ENCODE measurements around the gene PIK3R1. TPM values are rescaled to one million over a fixed set of nuclear protein-coding genes. Genes with fewer than 3 reads are reported as not detected.

The PIK3R1 gene
- total RNA-seq, 4 donors from 2014 or later = 132 to 408 (median 221) TPM

GRCh38 chr5:68227532-68228160 lies 12.1 kb downstream of the PIK3R1 start:
- no peak for TF ChIP-seq CTCF (IDR thresholded peaks at IDR 0.05; ENCODE audit: low read depth)

GRCh38 chr5:68229416-68229815 lies 13.9 kb downstream of the PIK3R1 start:
- no peak for TF ChIP-seq CTCF (IDR thresholded peaks at IDR 0.05; ENCODE audit: low read depth)

- TF ChIP-seq CTCF (IDR thresholded peaks at IDR 0.05; ENCODE audit: low read depth) = no peak
Measured at GRCh38 chr5:68230285-68230684, 14.7 kb downstream of the PIK3R1 start.

GRCh38 chr5:68231414-68232076 lies 16.0 kb downstream of the PIK3R1 start:
- TF ChIP-seq CTCF (IDR thresholded peaks at IDR 0.05; ENCODE audit: low read depth) = no peak

GRCh38 chr5:68232277-68232676 lies 16.7 kb downstream of the PIK3R1 start:
- TF ChIP-seq CTCF (IDR thresholded peaks at IDR 0.05; ENCODE audit: low read depth) = no peak

- no peak for TF ChIP-seq CTCF (IDR thresholded peaks at IDR 0.05; ENCODE audit: low read depth)
Measured at GRCh38 chr5:68233075-68233474, 17.5 kb downstream of the PIK3R1 start.

GRCh38 chr5:68237715-68238114 lies 22.2 kb downstream of the PIK3R1 start:
- TF ChIP-seq CTCF (IDR thresholded peaks at IDR 0.05; ENCODE audit: low read depth) = no peak

All from subcutaneous adipose tissue (tissue), 4 donors.